ENCODE results near the gene ATG7.

ATG7 gene

DNA sequence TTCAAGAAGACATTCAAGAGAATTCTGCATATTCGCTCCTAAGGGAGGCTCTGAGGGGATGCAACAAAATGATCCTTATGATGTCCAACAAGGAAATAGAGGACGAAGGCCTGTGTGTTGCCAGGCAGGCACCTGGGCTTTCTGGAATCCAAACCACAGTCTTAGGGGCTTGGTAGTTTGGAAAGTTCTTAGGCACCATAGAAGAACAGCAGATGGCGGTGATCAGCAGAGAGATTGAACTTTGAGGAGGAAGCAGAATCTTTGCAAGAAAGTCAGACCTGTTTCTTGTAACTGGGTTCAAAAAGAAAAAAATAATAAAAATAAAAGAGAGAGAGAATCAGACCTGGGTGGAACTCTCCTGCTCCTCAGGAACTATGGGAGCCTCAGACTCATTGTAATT lies 11.7 kb upstream of the ATG7 start:
- TF ChIP-seq, protein P1, sequence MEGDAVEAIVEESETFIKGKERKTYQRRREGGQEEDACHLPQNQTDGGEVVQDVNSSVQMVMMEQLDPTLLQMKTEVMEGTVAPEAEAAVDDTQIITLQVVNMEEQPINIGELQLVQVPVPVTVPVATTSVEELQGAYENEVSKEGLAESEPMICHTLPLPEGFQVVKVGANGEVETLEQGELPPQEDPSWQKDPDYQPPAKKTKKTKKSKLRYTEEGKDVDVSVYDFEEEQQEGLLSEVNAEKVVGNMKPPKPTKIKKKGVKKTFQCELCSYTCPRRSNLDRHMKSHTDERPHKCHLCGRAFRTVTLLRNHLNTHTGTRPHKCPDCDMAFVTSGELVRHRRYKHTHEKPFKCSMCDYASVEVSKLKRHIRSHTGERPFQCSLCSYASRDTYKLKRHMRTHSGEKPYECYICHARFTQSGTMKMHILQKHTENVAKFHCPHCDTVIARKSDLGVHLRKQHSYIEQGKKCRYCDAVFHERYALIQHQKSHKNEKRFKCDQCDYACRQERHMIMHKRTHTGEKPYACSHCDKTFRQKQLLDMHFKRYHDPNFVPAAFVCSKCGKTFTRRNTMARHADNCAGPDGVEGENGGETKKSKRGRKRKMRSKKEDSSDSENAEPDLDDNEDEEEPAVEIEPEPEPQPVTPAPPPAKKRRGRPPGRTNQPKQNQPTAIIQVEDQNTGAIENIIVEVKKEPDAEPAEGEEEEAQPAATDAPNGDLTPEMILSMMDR (IDR thresholded peaks at IDR 0.05; ENCODE audit: borderline replicate concordance, extremely low read depth, low read length, poor library complexity, severe bottlenecking): peak; percentile 10
- no peak for TF ChIP-seq EZH2 (IDR thresholded peaks at IDR 0.05; ENCODE audit: borderline replicate concordance, low read depth, low read length, severe bottlenecking)
- ATAC-seq (ENCODE audit: insufficient read depth, low read depth) (no peak), DNase-seq (no peak)
- H3K27ac ChIP-seq (ENCODE audit: low read length): no peak overlapping the region
- H3K9me3 ChIP-seq (ENCODE audit: insufficient read depth, low read length, severe bottlenecking): no peaks in the 10 kb centered on the region
- no peak overlapping the region for H3K9ac ChIP-seq (ENCODE audit: low read depth, low read length)
- H3K4me2 ChIP-seq (ENCODE audit: insufficient read depth, low read length): no peak overlapping the region
- peaks cover 10% of the 10 kb centered on the region for H3K27me3 ChIP-seq (ENCODE audit: insufficient read depth, low read length, poor library complexity)
- no peaks in the 10 kb centered on the region for H3K79me2 ChIP-seq (ENCODE audit: insufficient read depth, low read length)
- H3K36me3 ChIP-seq (ENCODE audit: insufficient read depth, low read length): no peaks in the 10 kb centered on the region
- no peak overlapping the region for H2AFZ ChIP-seq (ENCODE audit: low read depth, low read length)
- no peak overlapping the region for H3K4me3 ChIP-seq (ENCODE audit: low read depth in 1 of 2, low read length in 2 of 2)
- H4K20me1 ChIP-seq (ENCODE audit: insufficient read depth, low read length): no peaks in the 10 kb centered on the region
- H3K4me1 ChIP-seq (ENCODE audit: insufficient read depth, low read length): no peaks in the 10 kb centered on the region

DNA sequence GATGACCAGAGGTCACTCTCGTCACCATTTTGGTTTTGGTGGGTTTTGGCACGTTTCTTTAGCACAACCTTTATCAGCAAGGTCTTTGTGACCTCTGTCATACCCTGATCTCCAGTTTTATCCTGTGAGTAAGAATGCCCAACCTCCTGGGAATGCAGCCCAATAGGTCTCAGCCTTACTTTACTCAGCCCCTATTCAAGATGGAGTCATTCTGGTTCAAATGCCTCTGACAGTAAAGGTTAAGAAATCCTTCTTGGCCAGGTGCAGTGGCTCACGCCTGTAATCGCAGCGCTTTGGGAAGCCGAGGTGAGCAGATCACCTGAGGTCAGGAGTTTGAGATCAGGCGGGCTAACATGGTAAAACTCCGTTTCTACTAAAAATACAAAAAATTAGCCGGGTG lies 3.2 kb upstream of the ATG7 start:
- TF ChIP-seq, protein P1 (IDR thresholded peaks at IDR 0.05; ENCODE audit: borderline replicate concordance, extremely low read depth, low read length, poor library complexity, severe bottlenecking): no peak
- TF ChIP-seq EZH2 (IDR thresholded peaks at IDR 0.05; ENCODE audit: borderline replicate concordance, low read depth, low read length, severe bottlenecking): no peak
- Histone ChIP-seq H3K4me3 (ENCODE audit: low read depth in 1 of 2, low read length in 2 of 2) (no peak overlapping the region), H3K27me3 (ENCODE audit: insufficient read depth, low read length, poor library complexity) (peaks cover 6% of the 10 kb centered on the region), H4K20me1 (ENCODE audit: insufficient read depth, low read length) (no peaks in the 10 kb centered on the region), H3K9me3 (ENCODE audit: insufficient read depth, low read length, severe bottlenecking) (no peaks in the 10 kb centered on the region), H3K4me2 (ENCODE audit: insufficient read depth, low read length) (no peak overlapping the region), H3K4me1 (ENCODE audit: insufficient read depth, low read length) (peaks cover 18% of the 10 kb centered on the region), H3K36me3 (ENCODE audit: insufficient read depth, low read length) (no peaks in the 10 kb centered on the region), H3K79me2 (ENCODE audit: insufficient read depth, low read length) (peaks cover 17% of the 10 kb centered on the region), H3K9ac (ENCODE audit: low read depth, low read length) (no peak overlapping the region), H2AFZ (ENCODE audit: low read depth, low read length) (no peak overlapping the region), H3K27ac (ENCODE audit: low read length) (no peak overlapping the region)
- no peak for DNase-seq
- no peak for ATAC-seq (ENCODE audit: insufficient read depth, low read depth)

DNA sequence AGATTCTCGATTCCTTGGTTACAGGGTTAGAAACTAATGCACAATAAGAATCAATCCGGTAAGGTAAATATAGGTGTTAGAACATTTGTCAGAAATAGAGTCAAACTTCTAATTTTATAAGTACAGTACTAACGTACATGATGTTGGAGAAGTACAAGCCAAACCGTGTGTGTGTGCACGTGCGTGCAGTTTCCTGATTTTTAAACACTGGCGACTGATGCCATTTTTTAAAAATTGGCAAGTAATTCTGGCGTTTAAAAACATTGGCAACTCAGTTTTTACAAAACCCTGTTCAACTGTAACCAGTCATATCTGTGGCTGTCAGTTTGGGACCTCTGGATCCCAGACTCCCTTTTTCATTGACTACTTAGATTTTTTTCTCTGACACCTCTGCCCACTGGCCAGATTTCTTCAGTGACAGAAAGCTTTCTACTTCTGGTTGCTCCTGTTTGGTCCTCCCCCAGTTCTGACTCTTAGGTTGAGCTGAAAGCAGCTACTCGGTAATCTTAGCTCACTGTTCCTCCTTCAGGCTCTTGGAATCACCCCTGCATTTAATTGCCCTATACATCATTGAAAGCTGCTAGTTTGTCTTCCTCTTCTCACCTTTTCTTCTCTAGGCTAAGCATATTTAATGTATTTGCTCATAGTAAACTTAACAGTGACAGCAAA lies 843 bp downstream of the ATG7 start:
- H3K9me3 ChIP-seq (ENCODE audit: insufficient read depth, low read length, severe bottlenecking): peaks cover 5% of the 10 kb centered on the region
- H3K27ac ChIP-seq (ENCODE audit: low read length): peak overlapping the region; percentile 84
- ATAC-seq (ENCODE audit: insufficient read depth, low read depth) (no peak), DNase-seq (no peak)
- H3K9ac ChIP-seq (ENCODE audit: low read depth, low read length): peak overlapping the region; percentile 72
- H3K4me3 ChIP-seq (ENCODE audit: low read depth in 1 of 2, low read length in 2 of 2): peak overlapping the region; percentile 61 to 74
- TF ChIP-seq, protein P1 (IDR thresholded peaks at IDR 0.05; ENCODE audit: borderline replicate concordance, extremely low read depth, low read length, poor library complexity, severe bottlenecking): no peak
- peak overlapping the region; percentile 71 for H3K4me2 ChIP-seq (ENCODE audit: insufficient read depth, low read length)
- H4K20me1 ChIP-seq (ENCODE audit: insufficient read depth, low read length): no peaks in the 10 kb centered on the region
- no peaks in the 10 kb centered on the region for H3K27me3 ChIP-seq (ENCODE audit: insufficient read depth, low read length, poor library complexity)
- peaks cover 24% of the 10 kb centered on the region for H3K4me1 ChIP-seq (ENCODE audit: insufficient read depth, low read length)
- peak overlapping the region; percentile 97 for H2AFZ ChIP-seq (ENCODE audit: low read depth, low read length)
- peaks cover 17% of the 10 kb centered on the region; the same call in 1 of the 2 replicates for H3K36me3 ChIP-seq (ENCODE audit: insufficient read depth, low read length)
- peaks cover 44% of the 10 kb centered on the region for H3K79me2 ChIP-seq (ENCODE audit: insufficient read depth, low read length)
